Kidney tubule cell (primary cell): ENCODE results near the gene RPL26.

Source experiments
- DNase-seq: peaks from one replicate; pipeline ENCODE4 v3.0.0-alpha.2; 2018; ENCODE audit warnings: low spot score

Gene RPL26

GRCh38 chr17:8383143-8383822 lies at the start of gene RPL26:
Gene RPL26 (minus strand): TSS chr17:8383193. CDS start chr17:8382310, 883 bp downstream.
- peak; percentile 99 for DNase-seq

GRCh38 chr17:8430966-8431365 lies 48.0 kb upstream of the RPL26 start:
- peak; percentile 42 for DNase-seq

GRCh38 chr17:8426802-8427201 lies 43.8 kb upstream of the RPL26 start:
- DNase-seq: no peak

- DNase-seq: no peak
Observed at GRCh38 chr17:8426094-8426720, 43.2 kb upstream of the RPL26 start.

- peak; percentile 57 for DNase-seq
Observed at GRCh38 chr17:8421571-8421970, 38.6 kb upstream of the RPL26 start.

- DNase-seq: peak; percentile 58
Observed at GRCh38 chr17:8420041-8420934, 37.3 kb upstream of the RPL26 start.

GRCh38 chr17:8419305-8419704 lies 36.3 kb upstream of the RPL26 start:
- DNase-seq: no peak

GRCh38 chr17:8418471-8418870 lies 35.5 kb upstream of the RPL26 start:
- DNase-seq: no peak

- no peak for DNase-seq
Observed at GRCh38 chr17:8417806-8418205, 34.8 kb upstream of the RPL26 start.

GRCh38 chr17:8413938-8414337 lies 30.9 kb upstream of the RPL26 start:
- no peak for DNase-seq

GRCh38 chr17:8413328-8413727 lies 30.3 kb upstream of the RPL26 start:
- no peak for DNase-seq

- DNase-seq: no peak
Observed at GRCh38 chr17:8412089-8412488, 29.1 kb upstream of the RPL26 start.

- DNase-seq: no peak
Observed at GRCh38 chr17:8410883-8411238, 27.9 kb upstream of the RPL26 start.

GRCh38 chr17:8409966-8410882 lies 27.2 kb upstream of the RPL26 start:
- DNase-seq: peak; percentile 87

- peak; percentile 91 for DNase-seq
Observed at GRCh38 chr17:8408371-8408770, 25.4 kb upstream of the RPL26 start.

- DNase-seq: no peak
Observed at GRCh38 chr17:8406174-8406573, 23.2 kb upstream of the RPL26 start.

- DNase-seq: no peak
Observed at GRCh38 chr17:8405499-8406016, 22.6 kb upstream of the RPL26 start.

- DNase-seq: no peak
Observed at GRCh38 chr17:8402921-8403536, 20.0 kb upstream of the RPL26 start.

GRCh38 chr17:8401107-8401506 lies 18.1 kb upstream of the RPL26 start:
- DNase-seq: no peak

GRCh38 chr17:8398980-8399379 lies 16.0 kb upstream of the RPL26 start:
- DNase-seq: no peak

- DNase-seq: no peak
Observed at GRCh38 chr17:8397636-8398035, 14.6 kb upstream of the RPL26 start, which contains the start of gene RNF222. Gene RNF222 (minus strand): TSS chr17:8397827. CDS start chr17:8393461, 4,366 bp downstream.
